Neural progenitor cell (in vitro differentiated cells): Measurements from ENCODE around the gene HTATSF1. TPM values are rescaled to one million over a fixed set of nuclear protein-coding genes. Genes with fewer than 3 reads are reported as not detected.

Experiments
- DNase-seq: peaks from one replicate; pipeline ENCODE4 v3.0.0-alpha.2; 2016; ENCODE audit warnings: low spot score
- H2AFZ ChIP-seq: fragments of 200-600 bp; sonication (generic); replicated peaks from 2 replicates; pipeline ENCODE4 v1.6.1; 2016; ENCODE audit warnings: antibody characterized with exemption
- H3F3A ChIP-seq: fragments of 200-600 bp; sonication (generic); 2 replicates; pipeline ENCODE4 v1.6.1; 2016; ENCODE audit warnings: antibody characterized with exemption, low read depth
- H3K27ac ChIP-seq: fragments of 200-600 bp; sonication (generic); 2 replicates; pipeline ENCODE4 v1.5.1; 2016; ENCODE audit warnings: mild to moderate bottlenecking
- H3K27me3 ChIP-seq: fragments of 200-600 bp; sonication (generic); 2 replicates; pipeline ENCODE4 v1.6.1; 2016; ENCODE audit warnings: mild to moderate bottlenecking, moderate library complexity
- H3K36me3 ChIP-seq: fragments of 200-600 bp; sonication (generic); 2 replicates; pipeline ENCODE4 v1.5.1; 2016
- H3K4me1 ChIP-seq: fragments of 200-600 bp; sonication (generic); 2 replicates; pipeline ENCODE4 v1.6.1; 2016; ENCODE audit warnings: mixed run types
- H3K4me2 ChIP-seq: fragments of 200-600 bp; sonication (generic); 2 replicates; pipeline ENCODE4 v1.6.1; 2016
- H3K4me3 ChIP-seq: fragments of 200-600 bp; sonication (generic); 2 replicates; pipeline ENCODE4 v1.5.1; 2016
- H3K79me2 ChIP-seq: fragments of 200-600 bp; sonication (generic); 2 replicates; pipeline ENCODE4 v1.6.1; 2016; ENCODE audit warnings: low read depth
- H3K9ac ChIP-seq: fragments of 200-600 bp; sonication (generic); 2 replicates; pipeline ENCODE4 v1.6.1; 2016
- H3K9me3 ChIP-seq: fragments of 200-600 bp; sonication (generic); 2 replicates; pipeline ENCODE4 v1.5.1; 2016; ENCODE audit warnings: low read depth
- H4K20me1 ChIP-seq: fragments of 200-600 bp; sonication (generic); 2 replicates; pipeline ENCODE4 v1.6.1; 2016; ENCODE audit warnings: low read depth
- H3K27ac Mint-ChIP-seq: 3 replicates; pipeline ENCODE4 v1.8.0; 2021; ENCODE audit warnings: mixed read lengths
- H3K27me3 Mint-ChIP-seq: 2 replicates; pipeline ENCODE4 v1.8.0; 2022; ENCODE audit warnings: low read depth, mild to moderate bottlenecking, inconsistent platforms, moderate library complexity, mixed read lengths; ENCODE audit not compliant: insufficient read depth
- H3K36me3 Mint-ChIP-seq: 3 replicates; pipeline ENCODE4 v1.8.0; 2021; ENCODE audit warnings: mixed read lengths
- H3K4me1 Mint-ChIP-seq: 3 replicates; pipeline ENCODE4 v1.8.0; 2021; ENCODE audit warnings: mixed read lengths
- H3K4me3 Mint-ChIP-seq: 3 replicates; pipeline ENCODE4 v1.8.0; 2021; ENCODE audit warnings: mild to moderate bottlenecking, moderate library complexity, mixed read lengths
- H3K9me3 Mint-ChIP-seq: 3 replicates; pipeline ENCODE4 v1.8.0; 2020; ENCODE audit warnings: mixed read lengths
- CTCF ChIP-seq: fragments of 200-600 bp; sonication (generic); IDR thresholded peaks from 2 replicates; pipeline ENCODE4 v1.5.1; 2017; ENCODE audit warnings: antibody characterized with exemption, mild to moderate bottlenecking
- EZH2 ChIP-seq: fragments of 200-600 bp; sonication (generic); IDR thresholded peaks from 2 replicates; pipeline ENCODE4 v1.6.1; 2017; ENCODE audit warnings: antibody characterized with exemption, mild to moderate bottlenecking, moderate library complexity
- EZH2phosphoT487 ChIP-seq: fragments of 200-600 bp; sonication (generic); IDR thresholded peaks from 2 replicates; pipeline ENCODE4 v1.6.1; 2017; ENCODE audit warnings: antibody characterized with exemption
- total RNA-seq: library from RNA; depleted of rRNA; stranded (reverse); fragments of >200 nt; gene quantifications from 2 replicates; pipeline ENCODE4 v1.2.3, GENCODE V29; 2015; ENCODE audit warnings: low replicate concordance

HTATSF1 gene
- total RNA-seq, 1 donor from 2014 or later = 111 TPM

DNA sequence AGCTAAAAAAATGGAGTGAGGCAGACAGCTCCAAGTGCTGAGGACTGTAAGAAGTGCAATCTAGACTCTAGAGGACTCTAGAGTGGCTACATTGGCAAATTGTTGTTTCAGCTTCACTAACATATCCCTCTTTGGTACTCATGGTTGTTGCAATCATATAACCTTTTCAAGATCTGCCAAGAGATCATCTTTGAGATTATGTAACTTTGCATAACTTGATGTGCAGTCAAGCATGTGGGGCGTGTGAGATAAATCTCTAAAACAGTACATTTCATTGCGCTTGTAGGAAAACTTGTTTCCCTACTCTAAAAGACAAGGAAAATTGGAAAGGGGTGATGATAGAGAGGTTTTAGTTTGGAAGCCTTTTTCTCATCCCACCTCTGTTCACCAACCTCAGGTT is 20.9 kb upstream of the HTATSF1 start:
- H3K4me1 ChIP-seq = no peaks in the 10 kb centered on the region
- H3F3A ChIP-seq = no peaks in the 10 kb centered on the region
- H3K4me1 Mint-ChIP-seq = no peaks in the 10 kb centered on the region
- no peaks in the 10 kb centered on the region for H3K9me3 ChIP-seq
- H3K4me2 ChIP-seq = no peak overlapping the region
- TF ChIP-seq EZH2 (no peak), CTCF (no peak), EZH2phosphoT487 (no peak)
- H3K27ac ChIP-seq = no peak overlapping the region
- H3K79me2 ChIP-seq = no peaks in the 10 kb centered on the region
- H3K27me3 Mint-ChIP-seq = peaks cover 7% of the 10 kb centered on the region
- no peak overlapping the region for H3K4me3 Mint-ChIP-seq
- peaks cover 7% of the 10 kb centered on the region for H3K9me3 Mint-ChIP-seq
- no peak overlapping the region for H3K9ac ChIP-seq
- no peaks in the 10 kb centered on the region for H3K27me3 ChIP-seq
- H3K4me3 ChIP-seq = no peak overlapping the region
- no peak overlapping the region for H2AFZ ChIP-seq
- no peak overlapping the region for H3K27ac Mint-ChIP-seq
- no peaks in the 10 kb centered on the region for H4K20me1 ChIP-seq
- H3K36me3 ChIP-seq = no peaks in the 10 kb centered on the region
- DNase-seq = no peak
- H3K36me3 Mint-ChIP-seq = no peaks in the 10 kb centered on the region

DNA sequence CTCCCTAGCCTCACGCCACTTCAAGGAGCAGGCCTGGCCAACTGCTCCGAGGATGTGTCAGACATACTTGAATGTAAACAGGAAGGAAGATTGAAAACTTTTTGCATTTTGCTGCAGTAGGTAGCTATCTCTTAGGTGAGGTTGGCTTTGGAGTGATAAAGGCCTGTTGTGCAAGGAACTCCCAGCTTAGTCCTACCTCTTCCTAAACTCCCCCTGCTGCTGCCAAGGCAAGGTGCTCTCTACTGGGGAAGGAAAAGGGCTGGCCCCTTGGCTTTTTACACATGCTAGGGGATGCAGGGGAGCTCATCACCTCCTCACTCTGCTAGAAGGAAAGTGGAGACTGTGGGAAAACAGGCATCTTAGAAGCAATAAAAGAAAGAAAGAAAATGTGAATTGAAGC is 20.4 kb upstream of the HTATSF1 start:
- H3K9me3 Mint-ChIP-seq = peaks cover 7% of the 10 kb centered on the region
- H3K27me3 Mint-ChIP-seq = peaks cover 4% of the 10 kb centered on the region
- H3K4me1 Mint-ChIP-seq = no peaks in the 10 kb centered on the region
- Histone ChIP-seq H3K4me2 (no peak overlapping the region), H3K9ac (no peak overlapping the region), H2AFZ (no peak overlapping the region), H4K20me1 (no peaks in the 10 kb centered on the region), H3K9me3 (no peaks in the 10 kb centered on the region), H3K27ac (no peak overlapping the region), H3K4me1 (no peaks in the 10 kb centered on the region), H3K27me3 (no peaks in the 10 kb centered on the region), H3F3A (no peaks in the 10 kb centered on the region), H3K4me3 (no peak overlapping the region), H3K36me3 (no peaks in the 10 kb centered on the region), H3K79me2 (no peaks in the 10 kb centered on the region)
- no peak overlapping the region for H3K27ac Mint-ChIP-seq
- no peak for TF ChIP-seq CTCF
- TF ChIP-seq EZH2 = no peak
- no peak for TF ChIP-seq EZH2phosphoT487
- H3K36me3 Mint-ChIP-seq = no peaks in the 10 kb centered on the region
- no peak for DNase-seq
- H3K4me3 Mint-ChIP-seq = no peak overlapping the region

DNA sequence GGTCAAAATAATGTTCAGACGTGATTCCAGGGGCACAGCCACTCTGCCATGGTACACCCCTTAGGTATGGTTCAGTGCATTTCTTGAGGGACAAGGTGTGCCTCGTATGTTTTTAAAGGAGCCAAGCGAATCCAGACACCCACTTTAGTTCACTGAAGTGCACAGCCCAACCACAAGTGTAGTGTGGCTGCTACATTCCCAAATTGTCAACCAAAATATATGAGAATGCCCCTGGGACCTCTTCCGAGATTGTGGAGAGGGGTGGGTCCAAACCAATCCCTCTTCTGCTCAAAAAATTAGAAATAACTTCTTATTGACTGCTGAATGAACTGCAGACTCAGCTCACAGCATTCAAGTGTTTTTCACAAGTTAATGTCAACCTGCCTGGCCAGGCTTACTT is 17.0 kb upstream of the HTATSF1 start:
- H3K4me3 ChIP-seq = no peak overlapping the region
- no peaks in the 10 kb centered on the region for H3K4me1 ChIP-seq
- TF ChIP-seq EZH2phosphoT487 (no peak), CTCF (no peak), EZH2 (no peak)
- H3K27ac Mint-ChIP-seq = no peak overlapping the region
- H3K9ac ChIP-seq = no peak overlapping the region
- H3K36me3 ChIP-seq = no peaks in the 10 kb centered on the region
- DNase-seq = no peak
- peaks cover 9% of the 10 kb centered on the region for H3K9me3 Mint-ChIP-seq
- no peaks in the 10 kb centered on the region for H3F3A ChIP-seq
- peaks cover 21% of the 10 kb centered on the region for H3K27me3 ChIP-seq
- no peaks in the 10 kb centered on the region for H4K20me1 ChIP-seq
- H3K4me1 Mint-ChIP-seq = no peaks in the 10 kb centered on the region
- H3K4me2 ChIP-seq = no peak overlapping the region
- H3K4me3 Mint-ChIP-seq = no peak overlapping the region
- H3K9me3 ChIP-seq = no peaks in the 10 kb centered on the region
- H2AFZ ChIP-seq = no peak overlapping the region
- no peak overlapping the region for H3K27ac ChIP-seq
- H3K27me3 Mint-ChIP-seq = peaks cover 2% of the 10 kb centered on the region
- no peaks in the 10 kb centered on the region for H3K36me3 Mint-ChIP-seq
- no peaks in the 10 kb centered on the region for H3K79me2 ChIP-seq

- peaks cover 77% of the 10 kb centered on the region for H3K27me3 ChIP-seq
- H3K36me3 ChIP-seq = no peaks in the 10 kb centered on the region
- H3K9me3 ChIP-seq = no peaks in the 10 kb centered on the region
- Mint-ChIP-seq H3K4me3 (no peak within 1 kb of the TSS), H3K27ac (no peak within 1 kb of the TSS), H3K27me3 (peaks cover 3% of the 10 kb centered on the region), H3K36me3 (no peaks in the 10 kb centered on the region), H3K4me1 (no peaks in the 10 kb centered on the region), H3K9me3 (peaks cover 2% of the 10 kb centered on the region)
- DNase-seq = no peak
- H3K79me2 ChIP-seq = no peaks in the 10 kb centered on the region
- no peak for TF ChIP-seq EZH2
- TF ChIP-seq EZH2phosphoT487 = no peak
- TF ChIP-seq CTCF = no peak
- H3K27ac ChIP-seq = no peak within 1 kb of the TSS
- no peaks in the 10 kb centered on the region for H3F3A ChIP-seq
- H4K20me1 ChIP-seq = no peaks in the 10 kb centered on the region
- H3K4me3 ChIP-seq = no peak within 1 kb of the TSS
- no peak within 1 kb of the TSS for H3K4me2 ChIP-seq
- no peak within 1 kb of the TSS for H2AFZ ChIP-seq
- no peak within 1 kb of the TSS for H3K9ac ChIP-seq
- no peaks in the 10 kb centered on the region for H3K4me1 ChIP-seq
These were observed 9.7 kb upstream of the HTATSF1 start, which contains the start of gene BRS3 for GRCh38 chrX:136487647-136488046. Gene BRS3, plus strand, starts transcription at chrX:136487947. Its CDS starts 168 bp downstream, at chrX:136488115.
